Activated T-cell treated with anti-CD3 and anti-CD28 coated beads, Interleukin-2, amount 50 U/mL, for 24 hours (primary cell): ENCODE data around the gene ASL.
A peak's percentile ranks its signal among the peaks of the same experiment; 100 is the strongest.
"Not testable (repeated sequence)": the region's sequence is repeated elsewhere in the genome, so short reads cannot be mapped to it uniquely, and the experiment has no call there.

ENCODE experiments used
- DNase-seq: peaks from one replicate; pipeline ENCODE4 v3.0.0-alpha.2; 2020
- H3K27ac Mint-ChIP-seq: 2 replicates; pipeline ENCODE4 v1.8.0; 2020; ENCODE audit warnings: mild to moderate bottlenecking, mixed read lengths
- H3K27me3 Mint-ChIP-seq: 2 replicates; pipeline ENCODE4 v1.8.0; 2020; ENCODE audit warnings: mixed read lengths
- H3K36me3 Mint-ChIP-seq: 2 replicates; pipeline ENCODE4 v1.8.0; 2020; ENCODE audit warnings: low read depth, mixed read lengths
- H3K4me1 Mint-ChIP-seq: 2 replicates; pipeline ENCODE4 v1.8.0; 2020; ENCODE audit warnings: low read depth, mixed read lengths
- H3K4me3 Mint-ChIP-seq: 2 replicates; pipeline ENCODE4 v1.8.0; 2020; ENCODE audit warnings: mild to moderate bottlenecking, moderate library complexity, mixed read lengths
- H3K9me3 Mint-ChIP-seq: 2 replicates; pipeline ENCODE4 v1.8.0; 2020; ENCODE audit warnings: mixed read lengths

ASL gene

GRCh38 chr7:66095010-66095409 is 19.4 kb downstream of the ASL start:
- no peaks in the 10 kb centered on the region for H3K36me3 Mint-ChIP-seq
- no peak overlapping the region for H3K27ac Mint-ChIP-seq
- no peaks in the 10 kb centered on the region for H3K9me3 Mint-ChIP-seq
- no peak for DNase-seq
- no peaks in the 10 kb centered on the region for H3K27me3 Mint-ChIP-seq
- peaks cover 6% of the 10 kb centered on the region for H3K4me1 Mint-ChIP-seq
- H3K4me3 Mint-ChIP-seq: no peak overlapping the region

- no peaks in the 10 kb centered on the region for H3K27me3 Mint-ChIP-seq
- peaks cover 11% of the 10 kb centered on the region for H3K4me1 Mint-ChIP-seq
- no peak overlapping the region for H3K27ac Mint-ChIP-seq
- H3K36me3 Mint-ChIP-seq: peaks cover 1% of the 10 kb centered on the region
- no peak for DNase-seq
- H3K9me3 Mint-ChIP-seq: no peaks in the 10 kb centered on the region
- no peak overlapping the region for H3K4me3 Mint-ChIP-seq
These were observed 23.6 kb downstream of the ASL start for GRCh38 chr7:66099232-66099550.

- DNase-seq: peak; percentile 65
- peaks cover 11% of the 10 kb centered on the region for H3K4me1 Mint-ChIP-seq
- no peaks in the 10 kb centered on the region for H3K9me3 Mint-ChIP-seq
- H3K4me3 Mint-ChIP-seq: peak overlapping the region; percentile 77
- H3K36me3 Mint-ChIP-seq: peaks cover 1% of the 10 kb centered on the region
- peak overlapping the region; percentile 92 for H3K27ac Mint-ChIP-seq
- no peaks in the 10 kb centered on the region for H3K27me3 Mint-ChIP-seq
These were observed 24.2 kb downstream of the ASL start for GRCh38 chr7:66099551-66100407.

- Mint-ChIP-seq H3K27me3 (no peaks in the 10 kb centered on the region), H3K4me3 (peak overlapping the region; percentile 77), H3K27ac (peak overlapping the region; percentile 92), H3K4me1 (peaks cover 11% of the 10 kb centered on the region), H3K36me3 (peaks cover 1% of the 10 kb centered on the region), H3K9me3 (no peaks in the 10 kb centered on the region)
- DNase-seq: no peak
These were observed 24.9 kb downstream of the ASL start for GRCh38 chr7:66100408-66101050.

- peaks cover 11% of the 10 kb centered on the region for H3K4me1 Mint-ChIP-seq
- not testable (repeated sequence) for DNase-seq, H3K27ac Mint-ChIP-seq, H3K9me3 Mint-ChIP-seq, H3K27me3 Mint-ChIP-seq, H3K4me3 Mint-ChIP-seq, H3K36me3 Mint-ChIP-seq
These were observed 26.5 kb downstream of the ASL start for GRCh38 chr7:66102168-66102567.

- not testable (repeated sequence) for H3K36me3 Mint-ChIP-seq, DNase-seq, H3K9me3 Mint-ChIP-seq, H3K27me3 Mint-ChIP-seq, H3K4me3 Mint-ChIP-seq, H3K27ac Mint-ChIP-seq
- peaks cover 11% of the 10 kb centered on the region for H3K4me1 Mint-ChIP-seq
These were observed 28.4 kb downstream of the ASL start for GRCh38 chr7:66103994-66104393.

- Mint-ChIP-seq H3K4me1 (peaks cover 2% of the 10 kb centered on the region), H3K4me3 (no peak overlapping the region), H3K9me3 (no peaks in the 10 kb centered on the region), H3K36me3 (peaks cover 1% of the 10 kb centered on the region), H3K27me3 (no peaks in the 10 kb centered on the region), H3K27ac (no peak overlapping the region)
- no peak for DNase-seq
These were observed 29.7 kb downstream of the ASL start for GRCh38 chr7:66105263-66105748.

- H3K4me3 Mint-ChIP-seq, H3K27ac Mint-ChIP-seq, H3K27me3 Mint-ChIP-seq, H3K36me3 Mint-ChIP-seq, H3K9me3 Mint-ChIP-seq, DNase-seq, H3K4me1 Mint-ChIP-seq: not testable (repeated sequence)
These were observed 32.8 kb downstream of the ASL start for GRCh38 chr7:66108410-66108809.

- peaks cover 14% of the 10 kb centered on the region for H3K36me3 Mint-ChIP-seq
- peak overlapping the region; percentile 0 for H3K27ac Mint-ChIP-seq
- no peak overlapping the region for H3K4me3 Mint-ChIP-seq
- H3K9me3 Mint-ChIP-seq: no peaks in the 10 kb centered on the region
- H3K27me3 Mint-ChIP-seq: no peaks in the 10 kb centered on the region
- DNase-seq: no peak
- peaks cover 16% of the 10 kb centered on the region for H3K4me1 Mint-ChIP-seq
These were observed 35.2 kb downstream of the ASL start for GRCh38 chr7:66110856-66111255.

GRCh38 chr7:66114743-66115649 is 39.4 kb downstream of the ASL start, which contains the start of gene CRCP:
CRCP (plus strand) TSS chr7:66114847; CDS start chr7:66114963, 116 bp downstream.
- H3K27me3 Mint-ChIP-seq: no peaks in the 10 kb centered on the region
- peaks cover 50% of the 10 kb centered on the region for H3K4me1 Mint-ChIP-seq
- peak; percentile 87 for DNase-seq
- H3K27ac Mint-ChIP-seq: peak within 1 kb of the TSS; percentile 99
- peaks cover 55% of the 10 kb centered on the region for H3K36me3 Mint-ChIP-seq
- no peaks in the 10 kb centered on the region for H3K9me3 Mint-ChIP-seq
- H3K4me3 Mint-ChIP-seq: peak within 1 kb of the TSS; percentile 99

- not testable (repeated sequence) for DNase-seq, H3K27me3 Mint-ChIP-seq, H3K9me3 Mint-ChIP-seq
- H3K4me3 Mint-ChIP-seq: peak overlapping the region; percentile 99
- H3K4me1 Mint-ChIP-seq: peaks cover 51% of the 10 kb centered on the region
- H3K36me3 Mint-ChIP-seq: peaks cover 67% of the 10 kb centered on the region
- peak overlapping the region; percentile 84 for H3K27ac Mint-ChIP-seq
These were observed 41.2 kb downstream of the ASL start for GRCh38 chr7:66116680-66117420.

- H3K4me1 Mint-ChIP-seq: peaks cover 61% of the 10 kb centered on the region
- peak overlapping the region; percentile 82 for H3K27ac Mint-ChIP-seq
- DNase-seq: no peak
- no peaks in the 10 kb centered on the region for H3K9me3 Mint-ChIP-seq
- peak overlapping the region; percentile 99 for H3K4me3 Mint-ChIP-seq
- peaks cover 75% of the 10 kb centered on the region for H3K36me3 Mint-ChIP-seq
- H3K27me3 Mint-ChIP-seq: no peaks in the 10 kb centered on the region
These were observed 43.0 kb downstream of the ASL start for GRCh38 chr7:66118603-66119002.

- no peaks in the 10 kb centered on the region for H3K27me3 Mint-ChIP-seq
- no peak for DNase-seq
- H3K4me1 Mint-ChIP-seq: peaks cover 58% of the 10 kb centered on the region
- H3K36me3 Mint-ChIP-seq: peaks cover 75% of the 10 kb centered on the region
- no peaks in the 10 kb centered on the region for H3K9me3 Mint-ChIP-seq
- H3K27ac Mint-ChIP-seq: peak overlapping the region; percentile 82
- no peak overlapping the region for H3K4me3 Mint-ChIP-seq
These were observed 43.7 kb downstream of the ASL start for GRCh38 chr7:66119245-66119850.
